ENCODE measurements around the gene RFX8.

DNA sequence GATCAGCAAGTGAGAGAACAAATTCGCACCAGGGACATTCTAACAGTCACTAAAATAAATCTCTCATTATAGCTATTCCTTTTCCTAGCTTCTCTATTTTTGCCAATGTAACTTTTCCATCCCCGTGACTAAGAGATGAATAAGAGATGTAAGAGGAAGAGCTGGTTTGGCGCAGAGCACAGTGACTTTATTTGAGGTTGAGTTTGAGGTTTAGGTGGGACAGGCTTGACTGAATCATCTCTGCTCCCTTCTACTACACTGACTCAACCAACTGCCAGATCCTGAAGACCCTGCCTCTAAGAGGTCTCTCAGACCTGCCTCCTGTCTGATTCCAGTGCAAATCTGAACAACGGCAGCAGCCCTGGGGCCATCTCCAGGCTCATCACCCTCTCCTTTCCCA is 28.0 kb downstream of the RFX8 start:
- TF ChIP-seq, protein P1, sequence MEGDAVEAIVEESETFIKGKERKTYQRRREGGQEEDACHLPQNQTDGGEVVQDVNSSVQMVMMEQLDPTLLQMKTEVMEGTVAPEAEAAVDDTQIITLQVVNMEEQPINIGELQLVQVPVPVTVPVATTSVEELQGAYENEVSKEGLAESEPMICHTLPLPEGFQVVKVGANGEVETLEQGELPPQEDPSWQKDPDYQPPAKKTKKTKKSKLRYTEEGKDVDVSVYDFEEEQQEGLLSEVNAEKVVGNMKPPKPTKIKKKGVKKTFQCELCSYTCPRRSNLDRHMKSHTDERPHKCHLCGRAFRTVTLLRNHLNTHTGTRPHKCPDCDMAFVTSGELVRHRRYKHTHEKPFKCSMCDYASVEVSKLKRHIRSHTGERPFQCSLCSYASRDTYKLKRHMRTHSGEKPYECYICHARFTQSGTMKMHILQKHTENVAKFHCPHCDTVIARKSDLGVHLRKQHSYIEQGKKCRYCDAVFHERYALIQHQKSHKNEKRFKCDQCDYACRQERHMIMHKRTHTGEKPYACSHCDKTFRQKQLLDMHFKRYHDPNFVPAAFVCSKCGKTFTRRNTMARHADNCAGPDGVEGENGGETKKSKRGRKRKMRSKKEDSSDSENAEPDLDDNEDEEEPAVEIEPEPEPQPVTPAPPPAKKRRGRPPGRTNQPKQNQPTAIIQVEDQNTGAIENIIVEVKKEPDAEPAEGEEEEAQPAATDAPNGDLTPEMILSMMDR (IDR thresholded peaks at IDR 0.05): no peak
- no peak for TF ChIP-seq POLR2A (IDR thresholded peaks at IDR 0.05)
